PFSK-1 (cell line): ENCODE results near the gene EME1.

Experiments used
- POLR2AphosphoS5 ChIP-seq: IDR thresholded peaks from 2 replicates; pipeline ENCODE4 v1.6.1; 2012; ENCODE audit warnings: low read depth, mild to moderate bottlenecking, control low read depth, low read length, moderate library complexity
- SIN3A ChIP-seq: IDR thresholded peaks from 2 replicates; pipeline ENCODE4 v1.6.1; 2012; ENCODE audit warnings: mild to moderate bottlenecking, low read length, moderate library complexity, borderline replicate concordance; ENCODE audit not compliant: insufficient read depth
- TAF1 ChIP-seq: IDR thresholded peaks from 2 replicates; pipeline ENCODE4 v1.6.1; 2012; ENCODE audit warnings: low read length, control low read depth, borderline replicate concordance; ENCODE audit not compliant: insufficient read depth

GRCh38 chr17:50422738-50423137, 49.7 kb downstream of the EME1 start:
- no peak for TF ChIP-seq TAF1
- TF ChIP-seq POLR2AphosphoS5 = no peak
- no peak for TF ChIP-seq SIN3A
